HepG2 (cell line): ENCODE results near the gene COPZ2. TPM values are rescaled to one million over a fixed set of nuclear protein-coding genes. Genes with fewer than 3 reads are reported as not detected.
A peak's percentile ranks its signal among the peaks of the same experiment; 100 is the strongest.

Source experiments
- ELF1 ChIP-seq: sonication (generic); formaldehyde crosslinking; IDR thresholded peaks from 2 replicates; pipeline ENCODE4 v1.4.0; 2020; ENCODE audit warnings: missing genetic modification reagents
- EZH2 ChIP-seq: conservative IDR thresholded peaks from 2 replicates; pipeline ENCODE4 v1.6.1; 2012; ENCODE audit warnings: mild to moderate bottlenecking, low read depth, low read length, moderate library complexity
- GATAD1 ChIP-seq: IDR thresholded peaks from 2 replicates; pipeline ENCODE4 v1.6.1; 2016; ENCODE audit warnings: missing genetic modification reagents, missing compliant biosample characterization
- GZF1 ChIP-seq: sonication (generic); formaldehyde crosslinking; IDR thresholded peaks from 2 replicates; pipeline ENCODE4 v1.5.1; 2020; ENCODE audit warnings: mild to moderate bottlenecking, missing genetic modification reagents
- HOMEZ ChIP-seq: IDR thresholded peaks from 2 replicates; pipeline ENCODE4 v1.6.1; 2016; ENCODE audit warnings: low read depth
- JDP2 ChIP-seq: sonication (generic); formaldehyde crosslinking; IDR thresholded peaks from 2 replicates; pipeline ENCODE4 v1.8.1; 2022; ENCODE audit warnings: missing genetic modification reagents, borderline replicate concordance
- MIXL1 ChIP-seq: IDR thresholded peaks from 2 replicates; pipeline ENCODE4 v1.6.1; 2016
- NCOA1 ChIP-seq: sonication (generic); formaldehyde crosslinking; IDR thresholded peaks from 2 replicates; pipeline ENCODE4 v1.9.0; 2021; ENCODE audit warnings: missing genetic modification reagents
- NFYB ChIP-seq: sonication (generic); formaldehyde crosslinking; IDR thresholded peaks from 2 replicates; pipeline ENCODE4 v1.4.0; 2020; ENCODE audit warnings: missing genetic modification reagents
- PHF5A ChIP-seq: IDR thresholded peaks from one replicate; pipeline ENCODE4 v1.6.1; 2018; ENCODE audit warnings: low read depth, missing genetic modification reagents; ENCODE audit not compliant: unreplicated experiment
- STAT6 ChIP-seq: sonication (generic); formaldehyde crosslinking; IDR thresholded peaks from 2 replicates; pipeline ENCODE4 v1.4.0; 2020; ENCODE audit warnings: missing genetic modification reagents, mild to moderate bottlenecking, borderline replicate concordance
- TCF7L2 ChIP-seq: IDR thresholded peaks from 2 replicates; pipeline ENCODE4 v1.6.1; 2011; ENCODE audit warnings: mild to moderate bottlenecking, low read depth, low read length, moderate library complexity
- TOPORS ChIP-seq: sonication (generic); formaldehyde crosslinking; IDR thresholded peaks from 2 replicates; pipeline ENCODE4 v1.8.0; 2023; ENCODE audit warnings: mild to moderate bottlenecking, missing genetic modification reagents
- YY1 ChIP-seq: IDR thresholded peaks from 2 replicates; pipeline ENCODE4 v1.6.1; 2011; ENCODE audit warnings: low read length, low read depth, moderate library complexity, mild to moderate bottlenecking; ENCODE audit not compliant: insufficient read depth, insufficient replicate concordance
- ZMYM3 ChIP-seq: sonication (generic); formaldehyde crosslinking; IDR thresholded peaks from 2 replicates; pipeline ENCODE4 v1.5.1; 2020; ENCODE audit warnings: mild to moderate bottlenecking, missing genetic modification reagents
- ZNF263 ChIP-seq: sonication (generic); formaldehyde crosslinking; IDR thresholded peaks from 2 replicates; pipeline ENCODE4 v1.4.0; 2020; ENCODE audit warnings: missing genetic modification reagents
- ZNF337 ChIP-seq: sonication (generic); formaldehyde crosslinking; IDR thresholded peaks from 2 replicates; pipeline ENCODE4 v1.5.1; 2020; ENCODE audit warnings: missing genetic modification reagents, low read depth, mild to moderate bottlenecking, borderline replicate concordance
- ZNF446 ChIP-seq: sonication (generic); formaldehyde crosslinking; IDR thresholded peaks from 2 replicates; pipeline ENCODE4 v1.5.0; 2020; ENCODE audit warnings: mild to moderate bottlenecking, missing genetic modification reagents
- ZNF776 ChIP-seq: sonication (generic); formaldehyde crosslinking; IDR thresholded peaks from 2 replicates; pipeline ENCODE4 v1.4.0; 2020; ENCODE audit warnings: mild to moderate bottlenecking, missing genetic modification reagents
- ZNF83 ChIP-seq: sonication (generic); formaldehyde crosslinking; IDR thresholded peaks from 2 replicates; pipeline ENCODE4 v1.4.0; 2020; ENCODE audit warnings: missing genetic modification reagents, mild to moderate bottlenecking, borderline replicate concordance
- polyA plus RNA-seq, 8 experiments: library from polyadenylated mRNA; depleted of rRNA in 3 of 8; stranded (reverse) in 7 of 8; unstranded in 1 of 8; fragments of >200 nt; fragmentation: Illumina TruSeq in 4 of 8; extraction: Trizol in 4 of 8; gene quantifications; 2 replicates each; pipeline versions ENCODE4 v1.2.1 to v1.2.3, GENCODE V29; 2011 to 2016; ENCODE audit warnings: low read depth in 4 of 8, missing spikeins in 1 of 8, mixed read lengths in 1 of 8; ENCODE audit not compliant: insufficient read depth in 1 of 8
- total RNA-seq, 5 experiments: library from RNA; depleted of rRNA; stranded (reverse); fragments of >200 nt; fragmentation: Illumina TruSeq; extraction: Trizol; gene quantifications; 2 replicates each; pipeline ENCODE4 v1.2.3, GENCODE V29; 2016; ENCODE audit warnings: low read depth in 1 of 5
- TF ChIP-seq, protein P1 (sequence below): sonication (generic); formaldehyde crosslinking; IDR thresholded peaks from 2 replicates; pipeline ENCODE4 v1.5.0; 2020; ENCODE audit warnings: missing genetic modification reagents, mild to moderate bottlenecking, borderline replicate concordance
- TF ChIP-seq, protein P2 (sequence below): sonication (generic); formaldehyde crosslinking; IDR thresholded peaks from 2 replicates; pipeline ENCODE4 v1.5.0; 2020; ENCODE audit warnings: missing genetic modification reagents

COPZ2 gene
- total and polyA plus RNA-seq, 2 of the 13 experiments (the other 11 are each of a cell fraction or from before 2014, with no cell fraction given): 0.61 to 1.5 TPM

- peak; percentile 76 for TF ChIP-seq PHF5A
- 0 out of 2 replicates have a peak, but pooled peaks have one; percentile 64 for TF ChIP-seq NCOA1 (CRISPR knock-in tag)
- TF ChIP-seq, protein P1, sequence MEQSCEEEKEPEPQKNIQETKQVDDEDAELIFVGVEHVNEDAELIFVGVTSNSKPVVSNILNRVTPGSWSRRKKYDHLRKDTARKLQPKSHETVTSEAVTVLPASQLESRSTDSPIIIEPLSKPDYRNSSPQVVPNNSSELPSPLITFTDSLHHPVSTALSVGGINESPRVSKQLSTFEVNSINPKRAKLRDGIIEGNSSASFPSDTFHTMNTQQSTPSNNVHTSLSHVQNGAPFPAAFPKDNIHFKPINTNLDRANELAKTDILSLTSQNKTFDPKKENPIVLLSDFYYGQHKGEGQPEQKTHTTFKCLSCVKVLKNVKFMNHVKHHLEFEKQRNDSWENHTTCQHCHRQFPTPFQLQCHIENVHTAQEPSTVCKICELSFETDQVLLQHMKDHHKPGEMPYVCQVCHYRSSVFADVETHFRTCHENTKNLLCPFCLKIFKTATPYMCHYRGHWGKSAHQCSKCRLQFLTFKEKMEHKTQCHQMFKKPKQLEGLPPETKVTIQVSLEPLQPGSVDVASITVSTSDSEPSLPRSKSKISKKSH (CRISPR knock-in tag): no peak; the same call in 1 of the 2 replicates
- no peak for TF ChIP-seq ZNF337 (CRISPR knock-in tag)
- TF ChIP-seq ZNF776: no peak
- TF ChIP-seq, protein P2, sequence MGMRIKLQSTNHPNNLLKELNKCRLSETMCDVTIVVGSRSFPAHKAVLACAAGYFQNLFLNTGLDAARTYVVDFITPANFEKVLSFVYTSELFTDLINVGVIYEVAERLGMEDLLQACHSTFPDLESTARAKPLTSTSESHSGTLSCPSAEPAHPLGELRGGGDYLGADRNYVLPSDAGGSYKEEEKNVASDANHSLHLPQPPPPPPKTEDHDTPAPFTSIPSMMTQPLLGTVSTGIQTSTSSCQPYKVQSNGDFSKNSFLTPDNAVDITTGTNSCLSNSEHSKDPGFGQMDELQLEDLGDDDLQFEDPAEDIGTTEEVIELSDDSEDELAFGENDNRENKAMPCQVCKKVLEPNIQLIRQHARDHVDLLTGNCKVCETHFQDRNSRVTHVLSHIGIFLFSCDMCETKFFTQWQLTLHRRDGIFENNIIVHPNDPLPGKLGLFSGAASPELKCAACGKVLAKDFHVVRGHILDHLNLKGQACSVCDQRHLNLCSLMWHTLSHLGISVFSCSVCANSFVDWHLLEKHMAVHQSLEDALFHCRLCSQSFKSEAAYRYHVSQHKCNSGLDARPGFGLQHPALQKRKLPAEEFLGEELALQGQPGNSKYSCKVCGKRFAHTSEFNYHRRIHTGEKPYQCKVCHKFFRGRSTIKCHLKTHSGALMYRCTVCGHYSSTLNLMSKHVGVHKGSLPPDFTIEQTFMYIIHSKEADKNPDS (CRISPR knock-in tag): peak; percentile 57; the same call in 1 of the 2 replicates
- TF ChIP-seq ELF1 (CRISPR knock-in tag): 0 out of 2 replicates have a peak, but pooled peaks have one; percentile 14
- peak; percentile 78 for TF ChIP-seq GATAD1 (CRISPR knock-in tag)
- TF ChIP-seq STAT6 (CRISPR knock-in tag): no peak
- 0 out of 2 replicates have a peak, but pooled peaks have one; percentile 6 for TF ChIP-seq MIXL1 (CRISPR knock-in tag)
- no peak for TF ChIP-seq TOPORS (CRISPR knock-in tag)
- no peak for TF ChIP-seq JDP2 (CRISPR knock-in tag)
- peak; percentile 74 for TF ChIP-seq NFYB (CRISPR knock-in tag)
- TF ChIP-seq ZNF446 (CRISPR knock-in tag): no peak
- TF ChIP-seq GZF1 (CRISPR knock-in tag): no peak
- peak; percentile 71 for TF ChIP-seq YY1
- peak; percentile 47; the same call in 1 of the 2 replicates for TF ChIP-seq ZNF263 (CRISPR knock-in tag)
- no peak for TF ChIP-seq TCF7L2
- no peak for TF ChIP-seq ZMYM3 (CRISPR knock-in tag)
- TF ChIP-seq ZNF83 (CRISPR knock-in tag): no peak
- no peak for TF ChIP-seq EZH2
- no peak; the same call in 1 of the 2 replicates for TF ChIP-seq HOMEZ
Measured at GRCh38 chr17:48025040-48025903, 12.3 kb downstream of the COPZ2 start (continued).
